GM18511 (cell line): ENCODE measurements around the gene SPRED2.

ENCODE experiments used
- ATAC-seq: cut with Tn5 transposase; IDR thresholded peaks from one replicate; pipeline ENCODE4 v1.9.1; 2021; ENCODE audit warnings: mild to moderate bottlenecking, moderate library complexity; ENCODE audit not compliant: unreplicated experiment

SPRED2 gene

GRCh38 chr2:65416321-65416720 is 16.1 kb downstream of the SPRED2 start:
- no peak for ATAC-seq

- ATAC-seq: no peak
Measured at GRCh38 chr2:65415091-65415490, 17.3 kb downstream of the SPRED2 start.

GRCh38 chr2:65413610-65414009 is 18.8 kb downstream of the SPRED2 start:
- ATAC-seq: no peak

GRCh38 chr2:65413106-65413505 is 19.3 kb downstream of the SPRED2 start:
- no peak for ATAC-seq

GRCh38 chr2:65411056-65411795 is 21.2 kb downstream of the SPRED2 start:
- no peak for ATAC-seq

GRCh38 chr2:65409045-65409444 is 23.4 kb downstream of the SPRED2 start:
- ATAC-seq: no peak

GRCh38 chr2:65407240-65407639 is 25.2 kb downstream of the SPRED2 start:
- no peak for ATAC-seq

GRCh38 chr2:65404988-65405697 is 27.3 kb downstream of the SPRED2 start:
- ATAC-seq: peak; percentile 51

- no peak for ATAC-seq
Measured at GRCh38 chr2:65403529-65403915, 28.9 kb downstream of the SPRED2 start.

- ATAC-seq: no peak
Measured at GRCh38 chr2:65402780-65403528, 29.4 kb downstream of the SPRED2 start.

GRCh38 chr2:65402323-65402722 is 30.1 kb downstream of the SPRED2 start:
- no peak for ATAC-seq

- peak; percentile 46 for ATAC-seq
Measured at GRCh38 chr2:65397122-65397521, 35.3 kb downstream of the SPRED2 start.

- ATAC-seq: no peak
Measured at GRCh38 chr2:65396348-65397026, 35.9 kb downstream of the SPRED2 start.

GRCh38 chr2:65395621-65396347 is 36.6 kb downstream of the SPRED2 start:
- ATAC-seq: no peak

GRCh38 chr2:65393743-65394422 is 38.5 kb downstream of the SPRED2 start:
- ATAC-seq: no peak

- ATAC-seq: no peak
Measured at GRCh38 chr2:65393046-65393445, 39.4 kb downstream of the SPRED2 start.

GRCh38 chr2:65392609-65393008 is 39.8 kb downstream of the SPRED2 start:
- ATAC-seq: no peak

GRCh38 chr2:65390134-65390533 is 42.3 kb downstream of the SPRED2 start:
- ATAC-seq: peak; percentile 82

- no peak for ATAC-seq
Measured at GRCh38 chr2:65389476-65389875, 42.9 kb downstream of the SPRED2 start.
